HG02852 (cell line): ENCODE results near the gene MYO1C.
A peak's percentile ranks its signal among the peaks of the same experiment; 100 is the strongest.
"Not testable (repeated sequence)": the region's sequence is repeated elsewhere in the genome, so short reads cannot be mapped to it uniquely, and the experiment has no call there.

Experiments
- ATAC-seq: cut with Tn5 transposase; IDR thresholded peaks from one replicate; pipeline ENCODE4 v1.9.1; 2021; ENCODE audit warnings: mild to moderate bottlenecking, moderate library complexity; ENCODE audit not compliant: unreplicated experiment

Gene MYO1C

DNA sequence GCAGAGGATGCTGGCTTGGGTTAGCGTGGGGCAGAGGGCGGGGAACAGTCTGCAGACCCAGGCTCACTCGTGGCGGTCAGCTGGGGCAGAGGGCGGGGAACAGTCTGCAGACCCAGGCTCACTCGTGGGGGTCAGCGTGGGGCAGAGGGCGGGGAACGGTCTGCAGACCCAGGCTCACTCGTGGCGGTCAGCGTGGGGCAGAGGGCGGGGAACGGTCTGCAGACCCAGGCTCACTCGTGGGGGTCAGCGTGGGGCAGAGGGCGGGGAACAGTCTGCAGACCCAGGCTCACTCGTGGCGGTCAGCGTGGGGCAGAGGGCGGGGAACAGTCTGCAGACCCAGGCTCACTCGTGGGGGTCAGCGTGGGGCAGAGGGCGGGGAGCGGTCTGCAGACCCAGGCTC lies 16.2 kb upstream of the MYO1C start:
- not testable (repeated sequence) for ATAC-seq

- no peak for ATAC-seq
Measured at GRCh38 chr17:1506649-1507267, 14.3 kb upstream of the MYO1C start.

DNA sequence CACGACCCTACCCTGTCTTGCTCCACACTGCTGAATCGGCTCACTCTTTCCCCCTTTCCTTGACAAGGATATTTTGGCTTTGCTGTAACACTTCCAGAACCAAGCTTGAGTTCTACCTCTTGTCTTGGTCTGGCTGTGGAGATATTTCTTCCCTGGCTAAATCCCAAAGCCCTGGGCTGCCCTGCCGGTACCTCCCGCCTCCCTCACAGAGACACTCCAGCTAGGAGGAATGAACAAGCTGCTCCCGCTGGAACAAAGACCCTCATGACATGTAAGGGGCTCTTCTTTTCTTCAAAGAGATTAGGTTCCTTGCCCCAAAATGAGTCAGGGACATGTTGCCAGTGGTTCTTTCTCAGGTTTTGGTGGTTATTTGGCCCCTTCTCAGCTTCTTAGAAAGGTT lies 13.1 kb upstream of the MYO1C start:
- no peak for ATAC-seq

DNA sequence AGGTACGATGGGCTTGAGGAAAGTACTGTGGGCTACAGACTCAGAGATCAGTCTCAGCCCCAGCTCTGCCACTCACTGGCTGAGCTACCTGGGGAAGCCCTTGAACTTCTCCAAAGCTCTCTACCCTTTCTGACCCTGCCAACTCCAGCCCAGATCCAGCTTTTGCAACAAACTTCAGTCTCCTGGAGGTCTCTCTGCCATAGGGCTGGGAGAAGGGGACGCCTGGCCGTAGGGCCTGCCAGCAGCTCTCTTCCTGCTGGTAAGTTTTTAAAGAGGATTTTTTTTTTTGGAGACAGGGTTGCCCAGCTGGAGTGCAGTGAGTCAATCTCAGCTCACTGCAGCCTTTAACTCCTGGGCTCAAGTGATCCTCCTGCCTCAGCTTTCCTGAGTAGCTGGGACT lies 12.4 kb upstream of the MYO1C start:
- no peak for ATAC-seq

DNA sequence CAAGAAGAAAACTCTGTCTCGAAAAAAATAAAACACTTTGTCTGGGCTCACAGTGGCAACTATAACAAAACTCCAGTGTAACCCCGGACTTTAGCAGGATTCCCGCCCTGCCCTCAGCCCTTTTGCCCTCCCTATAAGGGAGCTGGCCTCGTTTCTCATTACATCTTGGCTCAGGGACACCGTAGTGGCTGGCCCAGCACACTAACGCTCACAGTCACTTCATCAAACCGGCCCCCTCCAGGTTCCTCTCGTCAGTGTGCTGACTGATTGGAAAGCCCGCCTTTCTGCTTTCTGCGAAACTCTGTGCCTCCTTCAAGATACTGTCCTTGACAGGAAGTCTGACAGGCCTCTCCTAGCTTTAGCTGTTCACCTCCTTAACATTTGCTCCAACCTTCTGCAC lies 11.2 kb upstream of the MYO1C start:
- no peak for ATAC-seq

GRCh38 chr17:1498869-1499268 lies 6.4 kb upstream of the MYO1C start:
- no peak for ATAC-seq

- no peak for ATAC-seq
Measured at GRCh38 chr17:1498233-1498632, 5.7 kb upstream of the MYO1C start.

GRCh38 chr17:1497831-1498230 lies 5.3 kb upstream of the MYO1C start:
- ATAC-seq, result no peak

GRCh38 chr17:1496869-1497268 lies 4.4 kb upstream of the MYO1C start:
- no peak for ATAC-seq

- no peak for ATAC-seq
Measured at GRCh38 chr17:1495265-1495989, 2.9 kb upstream of the MYO1C start.

DNA sequence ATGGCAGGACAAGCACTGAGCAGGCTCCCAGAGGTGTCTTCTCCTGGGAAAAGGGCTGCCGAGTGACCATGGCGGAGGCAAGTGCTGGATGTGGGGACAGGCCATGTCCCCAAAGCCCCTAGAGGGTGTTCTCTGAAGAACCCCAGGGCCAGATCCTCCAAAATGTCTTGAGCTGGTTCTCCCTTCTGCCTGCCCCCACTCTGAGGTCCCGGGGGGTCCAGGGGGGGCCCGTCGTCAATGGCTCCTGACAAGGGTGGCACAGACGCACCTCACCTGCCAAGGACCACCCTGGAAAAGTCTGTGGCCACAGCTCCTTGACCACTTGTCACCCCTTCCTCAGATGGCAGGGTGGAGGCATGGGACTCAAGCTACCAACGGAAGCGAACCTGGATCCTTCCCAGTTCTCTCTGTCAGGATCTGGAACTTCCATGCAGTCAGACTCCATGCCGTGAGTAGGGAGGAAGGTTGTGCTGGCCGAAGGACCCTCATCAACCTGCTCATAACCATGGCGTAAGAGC lies 2.3 kb upstream of the MYO1C start:
- ATAC-seq, result no peak

DNA sequence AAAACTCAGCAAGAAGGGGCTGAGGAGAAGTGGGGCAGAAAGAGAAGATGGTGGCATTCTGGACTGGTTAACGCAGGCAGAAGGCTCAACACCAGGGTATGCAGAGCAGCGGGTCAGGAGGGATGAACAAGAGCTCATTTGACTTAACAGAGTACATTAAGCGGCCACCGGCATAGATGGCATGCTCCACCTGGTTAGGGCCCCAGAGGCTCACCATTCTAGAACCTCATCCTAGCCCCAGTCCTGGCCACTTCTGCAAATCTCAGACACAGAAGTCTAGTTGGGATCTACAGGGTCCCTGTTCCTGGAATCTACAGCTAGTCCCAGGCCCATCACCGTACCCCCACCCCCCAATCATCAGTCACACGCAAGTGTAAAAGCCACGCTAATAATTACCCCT lies 1.7 kb upstream of the MYO1C start:
- no peak for ATAC-seq

GRCh38 chr17:1493291-1493980 lies 950 bp upstream of the MYO1C start:
- ATAC-seq, result no peak

DNA sequence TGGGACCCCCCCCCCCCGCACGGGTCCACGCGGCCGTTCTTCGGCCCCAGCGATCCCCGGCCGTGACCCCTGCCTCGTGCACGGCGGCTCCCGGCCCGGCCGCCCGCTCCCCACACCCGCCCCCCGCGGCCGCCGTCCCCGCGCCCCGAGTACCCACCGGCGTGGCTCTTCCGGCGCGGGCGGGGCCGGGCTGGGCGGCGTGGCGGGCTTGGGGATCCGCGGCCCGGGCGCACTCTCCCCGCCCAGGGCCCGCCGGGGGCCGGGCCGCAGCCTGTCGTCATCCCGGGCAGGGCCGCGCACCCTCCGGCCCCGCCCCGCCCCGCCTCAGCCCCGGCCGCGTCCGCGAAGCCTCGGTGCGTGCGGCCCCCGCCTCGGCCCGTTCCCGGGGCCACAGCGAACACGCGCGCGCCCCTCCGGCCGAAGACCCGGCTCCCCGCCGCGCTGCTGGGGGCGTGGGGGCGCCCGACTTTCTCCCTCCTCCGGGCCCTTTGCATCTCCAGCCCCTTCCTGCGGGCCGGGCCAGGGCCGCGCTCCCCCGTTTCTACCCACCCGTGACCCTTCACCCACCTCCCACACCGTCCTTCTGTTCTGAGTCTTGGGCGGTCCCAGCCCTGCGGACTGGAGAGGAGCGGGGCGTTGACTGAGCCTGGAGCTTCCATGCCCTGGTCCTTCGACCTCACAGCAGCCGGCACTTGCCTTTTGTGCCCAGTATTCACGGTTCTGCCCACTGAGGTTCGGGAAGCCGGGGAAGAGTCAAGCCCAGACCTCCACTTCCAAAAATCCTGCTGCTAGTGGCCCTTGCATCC lies 840 bp downstream of the MYO1C start:
- peak; percentile 43 for ATAC-seq

DNA sequence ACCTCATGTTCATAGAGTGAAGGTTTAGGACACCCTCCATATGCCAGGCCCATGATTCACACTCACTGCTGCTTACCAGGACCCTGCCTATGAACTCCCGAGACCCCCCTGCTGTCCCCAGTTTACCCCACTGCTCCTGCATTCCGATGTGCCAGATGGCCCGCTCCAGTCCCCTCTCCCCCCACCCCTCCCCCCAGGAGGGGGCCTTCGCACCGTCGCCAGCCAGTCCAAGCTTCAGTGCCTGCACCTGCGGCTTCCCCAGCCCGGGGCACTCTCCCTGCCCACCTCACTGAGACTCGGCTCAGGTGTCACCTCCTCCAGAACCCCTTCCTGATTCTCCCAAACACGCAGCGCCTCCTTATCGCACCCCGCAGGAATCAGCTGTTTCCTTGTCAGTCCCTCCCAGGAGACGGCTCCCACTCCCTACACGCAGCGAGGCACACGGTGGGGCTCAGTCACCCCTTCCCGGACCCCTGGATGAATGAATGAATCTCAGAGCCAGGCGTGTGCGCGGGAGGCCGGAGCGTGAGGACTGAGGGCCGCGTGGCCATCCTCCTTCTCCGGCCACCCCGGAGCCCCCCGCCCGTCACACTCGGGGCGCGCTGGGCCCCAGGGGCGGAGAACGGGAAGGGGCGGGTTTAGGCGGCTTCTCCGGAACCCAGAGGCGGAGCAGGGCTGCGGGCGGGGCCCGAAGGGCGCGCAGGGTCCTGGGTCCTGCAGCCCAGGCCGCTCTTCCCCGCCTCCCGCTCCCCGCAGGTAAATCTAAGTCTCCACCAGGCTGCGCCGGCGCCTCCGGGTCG lies 1.6 kb downstream of the MYO1C start:
- peak; percentile 55 for ATAC-seq

DNA sequence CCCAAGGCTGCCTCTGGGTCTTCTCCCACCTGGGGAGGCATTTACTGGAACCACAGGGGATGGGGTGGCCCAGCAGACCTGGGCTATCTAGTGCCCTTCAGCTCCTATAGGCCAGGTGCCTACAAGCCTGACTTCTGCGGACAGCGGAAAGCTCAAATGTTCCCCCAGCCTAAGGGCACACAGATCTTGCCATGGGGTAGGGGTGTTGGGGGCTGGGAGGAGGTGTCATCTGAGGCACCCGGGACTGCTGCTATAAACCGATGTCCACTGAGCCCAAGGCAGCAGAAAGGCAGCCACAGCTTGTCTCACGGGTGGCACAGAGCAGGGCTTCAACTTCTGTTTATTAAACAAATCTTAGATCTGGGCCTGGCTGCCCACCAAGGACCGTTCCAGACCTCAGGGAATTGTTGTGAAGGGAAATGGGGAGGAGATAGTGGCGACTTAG lies 3.6 kb downstream of the MYO1C start:
- no peak for ATAC-seq

DNA sequence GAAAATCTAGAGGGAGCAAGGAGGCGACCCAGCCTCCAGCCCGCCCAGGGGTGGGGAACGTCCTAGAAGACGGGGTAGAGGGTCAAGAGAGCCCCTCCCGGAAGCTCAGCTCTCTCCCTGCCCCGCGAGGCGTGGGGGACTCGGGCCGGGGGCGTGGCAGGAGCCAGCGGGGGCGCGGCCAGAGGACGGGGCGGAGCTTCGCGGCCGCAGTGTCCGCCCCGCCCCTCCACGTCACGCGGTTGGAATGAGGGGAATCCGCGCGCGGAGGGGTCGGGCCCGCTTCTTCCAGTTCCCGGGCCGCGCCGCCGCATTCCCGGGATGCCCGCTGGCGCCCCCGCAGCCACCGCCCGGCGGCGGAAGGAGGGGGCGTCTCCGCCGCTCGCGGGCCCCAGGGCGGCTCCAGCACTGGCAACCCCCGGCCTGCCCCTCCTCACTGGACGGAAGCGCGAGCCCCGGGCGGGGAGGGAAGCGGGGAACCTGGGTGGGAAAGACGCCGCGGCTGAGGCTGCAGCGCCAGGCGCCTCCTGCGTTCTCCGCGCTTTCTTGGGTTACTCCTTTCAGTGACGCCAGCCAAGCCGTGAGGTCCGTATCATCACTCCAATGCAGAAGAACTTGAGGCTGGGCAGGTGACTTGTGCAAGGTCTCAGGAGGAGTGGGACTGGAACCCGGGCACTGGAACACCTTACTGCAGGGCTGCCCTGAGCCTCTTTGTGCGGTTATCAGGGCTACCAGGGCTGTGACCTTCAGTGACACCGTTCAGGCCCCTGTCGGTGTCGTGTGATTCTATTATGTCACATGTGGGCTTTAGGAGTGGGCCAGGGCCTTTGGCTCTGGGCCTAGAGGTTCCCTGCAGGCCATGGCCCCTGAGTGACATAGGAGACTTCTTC lies 4.3 kb downstream of the MYO1C start:
- ATAC-seq, result peak; percentile 27

DNA sequence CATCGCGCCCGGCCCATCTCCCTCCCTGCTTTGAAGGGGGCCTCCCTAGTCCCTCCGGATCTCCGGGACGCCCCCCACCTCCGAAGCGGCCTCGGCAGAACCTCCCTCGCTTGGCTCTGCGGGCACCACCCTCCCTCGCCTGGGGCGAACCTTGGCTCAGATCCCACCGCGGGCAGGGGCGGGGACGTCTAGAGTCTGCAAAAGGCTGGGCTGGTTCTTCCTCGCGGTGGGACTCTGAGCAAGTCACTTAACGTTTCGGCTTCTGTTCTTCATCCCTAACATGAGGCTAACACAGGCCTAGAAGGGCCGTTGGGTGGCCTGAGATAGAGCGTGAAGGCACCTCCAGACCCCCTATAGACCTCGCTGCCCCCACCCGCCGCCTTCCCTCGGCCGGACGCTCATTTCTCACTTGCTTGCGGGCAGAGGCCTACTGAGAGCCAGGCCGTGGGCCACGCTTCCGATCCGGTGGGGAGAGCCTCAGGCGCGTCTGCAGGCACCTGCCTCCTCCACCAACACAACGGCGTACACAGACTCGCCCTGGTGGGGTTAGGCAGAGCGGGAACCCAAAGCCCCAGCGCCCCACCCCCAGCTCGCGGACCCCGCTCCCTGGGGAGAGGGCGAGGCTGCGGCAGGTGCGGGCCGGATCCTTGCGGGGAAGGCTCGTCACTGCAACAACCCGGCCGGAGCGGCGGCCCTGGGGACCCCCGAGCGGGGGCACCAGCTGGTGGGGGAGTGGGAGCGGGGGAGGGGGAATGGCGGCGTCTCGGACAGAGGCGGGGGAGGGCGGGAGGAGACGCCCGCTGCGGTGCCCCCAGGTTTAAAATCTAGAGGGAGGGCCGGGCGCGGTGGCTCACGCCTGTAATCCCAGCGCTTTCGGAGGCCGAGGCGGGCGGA lies 5.4 kb downstream of the MYO1C start:
- no peak for ATAC-seq
